ENCODE results near the gene COL11A2.

DNA sequence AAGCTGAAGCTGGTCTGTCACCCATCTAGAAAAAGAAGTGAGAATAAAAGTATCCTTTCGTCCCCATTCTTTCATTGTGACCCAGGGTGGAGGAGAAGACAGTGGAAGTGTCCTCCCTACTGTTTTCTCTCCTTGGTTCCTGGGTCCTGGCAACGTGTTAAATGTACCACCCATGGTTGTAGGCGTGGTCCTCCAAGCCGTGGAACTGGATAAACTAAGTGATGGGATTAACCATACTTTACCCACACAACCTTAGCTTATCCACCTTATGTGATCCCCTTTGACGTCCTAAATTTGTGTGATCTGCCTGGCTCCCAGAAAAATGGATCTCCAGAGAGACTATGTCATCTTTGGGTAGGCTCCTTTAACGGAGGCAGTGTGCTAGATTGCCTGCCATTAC is 69.1 kb downstream of the COL11A2 start:
- TF ChIP-seq, protein P1, sequence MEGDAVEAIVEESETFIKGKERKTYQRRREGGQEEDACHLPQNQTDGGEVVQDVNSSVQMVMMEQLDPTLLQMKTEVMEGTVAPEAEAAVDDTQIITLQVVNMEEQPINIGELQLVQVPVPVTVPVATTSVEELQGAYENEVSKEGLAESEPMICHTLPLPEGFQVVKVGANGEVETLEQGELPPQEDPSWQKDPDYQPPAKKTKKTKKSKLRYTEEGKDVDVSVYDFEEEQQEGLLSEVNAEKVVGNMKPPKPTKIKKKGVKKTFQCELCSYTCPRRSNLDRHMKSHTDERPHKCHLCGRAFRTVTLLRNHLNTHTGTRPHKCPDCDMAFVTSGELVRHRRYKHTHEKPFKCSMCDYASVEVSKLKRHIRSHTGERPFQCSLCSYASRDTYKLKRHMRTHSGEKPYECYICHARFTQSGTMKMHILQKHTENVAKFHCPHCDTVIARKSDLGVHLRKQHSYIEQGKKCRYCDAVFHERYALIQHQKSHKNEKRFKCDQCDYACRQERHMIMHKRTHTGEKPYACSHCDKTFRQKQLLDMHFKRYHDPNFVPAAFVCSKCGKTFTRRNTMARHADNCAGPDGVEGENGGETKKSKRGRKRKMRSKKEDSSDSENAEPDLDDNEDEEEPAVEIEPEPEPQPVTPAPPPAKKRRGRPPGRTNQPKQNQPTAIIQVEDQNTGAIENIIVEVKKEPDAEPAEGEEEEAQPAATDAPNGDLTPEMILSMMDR (IDR thresholded peaks at IDR 0.05; ENCODE audit: extremely low read depth in 1 of 2, insufficient read depth in 1 of 2, low read depth in 1 of 2, low read length in 2 of 2) = no peak
- no peak for TF ChIP-seq MAX (IDR thresholded peaks at IDR 0.05; ENCODE audit: insufficient read depth, insufficient read length)
- TF ChIP-seq POLR2A (IDR thresholded peaks at IDR 0.05; ENCODE audit: low read depth, low read length) = no peak
- TF ChIP-seq EZH2 (IDR thresholded peaks at IDR 0.05; ENCODE audit: borderline replicate concordance, low read depth, low read length, severe bottlenecking) = no peak

All from endothelial cell of umbilical vein (primary cell).